ENCODE data around the gene SLC25A38. TPM values are rescaled to one million over a fixed set of nuclear protein-coding genes. Genes with fewer than 3 reads are reported as not detected.
A peak's percentile ranks its signal among the peaks of the same experiment; 100 is the strongest.

Gene SLC25A38
- polyA plus RNA-seq, 1 donor (not counting 4 experiments of a cell fraction or from before 2014, with no cell fraction given), result 40.2 TPM

DNA sequence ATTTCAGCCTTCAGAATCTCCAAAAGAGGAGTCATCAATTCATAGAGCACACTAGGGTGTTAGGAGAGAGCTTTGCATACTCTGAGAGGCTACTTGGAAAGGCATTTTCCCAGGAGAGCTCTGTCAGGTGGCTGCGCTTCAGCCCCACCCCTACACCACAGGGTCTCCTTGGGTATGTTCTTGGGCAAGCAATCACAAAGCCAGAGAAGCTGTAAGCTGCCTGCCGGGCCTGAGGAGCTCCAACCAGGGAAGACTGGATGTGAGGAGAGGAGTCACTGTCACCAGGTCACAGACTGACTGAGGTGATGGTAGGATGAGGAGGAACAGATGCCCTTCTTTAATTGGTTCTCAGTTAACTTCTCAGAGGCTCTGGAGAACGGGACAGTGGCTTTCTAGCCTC lies 13.5 kb downstream of the SLC25A38 start:
- DNase-seq (ENCODE audit: low read depth, low spot score) (no peak), FAIRE-seq (no peak)
- Histone ChIP-seq H3K9me3 (ENCODE audit: control insufficient read depth, low read depth, low read length) (no peaks in the 10 kb centered on the region), H3K9ac (ENCODE audit: control insufficient read depth, extremely low read depth, insufficient read depth, low read length) (no peak overlapping the region), H3K4me1 (ENCODE audit: control insufficient read depth, extremely low read depth, insufficient read depth, low read length) (no peaks in the 10 kb centered on the region), H3K27ac (ENCODE audit: control insufficient read depth, insufficient read depth, low read length) (no peak overlapping the region), H3K27me3 (ENCODE audit: control insufficient read depth, extremely low read depth, insufficient read depth, low read length) (no peaks in the 10 kb centered on the region), H3K36me3 (ENCODE audit: control insufficient read depth in 2 of 2, extremely low read depth in 1 of 2, insufficient read depth in 2 of 2, low read length in 2 of 2) (peaks cover 17 to 20% of the 10 kb centered on the region in 2 experiments), H3K9me1 (ENCODE audit: control insufficient read depth, extremely low read depth, insufficient read depth, low read length) (no peaks in the 10 kb centered on the region), H4K20me1 (ENCODE audit: control insufficient read depth, extremely low read depth, insufficient read depth, low read length) (no peaks in the 10 kb centered on the region), H3K4me3 (ENCODE audit: control insufficient read depth in 2 of 3, extremely low read depth in 1 of 3, insufficient read depth in 2 of 3, low read depth in 1 of 3, low read length in 3 of 3) (no peak overlapping the region), H2AFZ (ENCODE audit: control insufficient read depth, low read length) (no peak overlapping the region), H3K4me2 (ENCODE audit: control insufficient read depth, extremely low read depth, insufficient read depth, low read depth, low read length) (no peak overlapping the region), H3K79me2 (ENCODE audit: control insufficient read depth, insufficient read depth, low read length) (no peaks in the 10 kb centered on the region)
- dilution Hi-C loops (cut with MboI; ENCODE audit: extremely low pct_ligation_motif_present, low sequenced_read_pairs), result no loop called here
- no peak for TF ChIP-seq EZH2 (IDR thresholded peaks at IDR 0.05; ENCODE audit: low read length)
- no peak for TF ChIP-seq CTCF (optimal IDR thresholded peaks at IDR 0.05 in 1 of 3, IDR thresholded peaks at IDR 0.05 in 1 of 3, conservative IDR thresholded peaks at IDR 0.05 in 1 of 3; ENCODE audit: extremely low read depth in 1 of 3, insufficient read depth in 2 of 3, low read length in 3 of 3)

DNA sequence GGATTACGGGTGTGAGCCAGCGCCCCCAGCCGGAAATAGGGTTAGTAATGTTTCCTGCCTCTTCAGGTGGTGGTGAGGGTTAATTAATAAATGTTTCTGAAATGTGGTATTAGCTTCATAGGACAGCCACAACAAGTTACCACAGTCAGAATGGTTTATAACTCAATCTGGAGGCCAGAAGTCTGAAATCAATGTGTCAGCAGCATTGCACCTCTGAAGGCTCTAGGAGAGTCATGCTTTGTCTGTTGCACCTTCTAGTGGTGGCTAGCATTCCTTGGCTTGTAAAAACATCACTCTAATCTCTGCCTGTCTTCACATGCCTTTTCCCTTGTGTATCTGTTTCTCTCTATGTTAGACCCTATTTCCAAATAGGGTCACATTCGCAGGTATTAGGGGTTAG lies 15.5 kb downstream of the SLC25A38 start:
- TF ChIP-seq CTCF (optimal IDR thresholded peaks at IDR 0.05 in 1 of 3, IDR thresholded peaks at IDR 0.05 in 1 of 3, conservative IDR thresholded peaks at IDR 0.05 in 1 of 3; ENCODE audit: extremely low read depth in 1 of 3, insufficient read depth in 2 of 3, low read length in 3 of 3) (peak in 2 of 3 experiments; percentile 14 to 22), EZH2 (IDR thresholded peaks at IDR 0.05; ENCODE audit: low read length) (no peak)
- Histone ChIP-seq H3K36me3 (ENCODE audit: control insufficient read depth in 2 of 2, extremely low read depth in 1 of 2, insufficient read depth in 2 of 2, low read length in 2 of 2) (peaks cover 8 to 11% of the 10 kb centered on the region in 2 experiments), H3K79me2 (ENCODE audit: control insufficient read depth, insufficient read depth, low read length) (no peaks in the 10 kb centered on the region), H3K4me1 (ENCODE audit: control insufficient read depth, extremely low read depth, insufficient read depth, low read length) (no peaks in the 10 kb centered on the region), H3K9me1 (ENCODE audit: control insufficient read depth, extremely low read depth, insufficient read depth, low read length) (no peaks in the 10 kb centered on the region), H3K9me3 (ENCODE audit: control insufficient read depth, low read depth, low read length) (no peaks in the 10 kb centered on the region), H3K4me2 (ENCODE audit: control insufficient read depth, extremely low read depth, insufficient read depth, low read depth, low read length) (no peak overlapping the region), H3K27ac (ENCODE audit: control insufficient read depth, insufficient read depth, low read length) (no peak overlapping the region), H3K9ac (ENCODE audit: control insufficient read depth, extremely low read depth, insufficient read depth, low read length) (no peak overlapping the region), H3K4me3 (ENCODE audit: control insufficient read depth in 2 of 3, extremely low read depth in 1 of 3, insufficient read depth in 2 of 3, low read depth in 1 of 3, low read length in 3 of 3) (no peak overlapping the region), H4K20me1 (ENCODE audit: control insufficient read depth, extremely low read depth, insufficient read depth, low read length) (no peaks in the 10 kb centered on the region), H3K27me3 (ENCODE audit: control insufficient read depth, extremely low read depth, insufficient read depth, low read length) (no peaks in the 10 kb centered on the region), H2AFZ (ENCODE audit: control insufficient read depth, low read length) (no peak overlapping the region)
- FAIRE-seq (peak; percentile 71), DNase-seq (ENCODE audit: low read depth, low spot score) (no peak)
- dilution Hi-C loops (cut with MboI; ENCODE audit: extremely low pct_ligation_motif_present, low sequenced_read_pairs), result no loop called here
